ENCODE results near the gene LRSAM1.
A peak's percentile ranks its signal among the peaks of the same experiment; 100 is the strongest.

Gene LRSAM1

GRCh38 chr9:127450830-127451607 lies at the start of gene LRSAM1, which contains the start of gene RPL12:
Gene LRSAM1, plus strand, starts transcription at chr9:127451510. Its CDS starts 3,018 bp downstream, at chr9:127454528.
Gene RPL12, minus strand, starts transcription at chr9:127451406. Its CDS starts 89 bp downstream, at chr9:127451317.
- peak; percentile 99 for DNase-seq (ENCODE audit: low spot score)

- DNase-seq (ENCODE audit: low spot score): no peak
Measured at GRCh38 chr9:127402401-127403090, 48.8 kb upstream of the LRSAM1 start.

- no peak for DNase-seq (ENCODE audit: low spot score)
Measured at GRCh38 chr9:127403507-127404192, 47.7 kb upstream of the LRSAM1 start.

- DNase-seq (ENCODE audit: low spot score): no peak
Measured at GRCh38 chr9:127404631-127405030, 46.7 kb upstream of the LRSAM1 start.

- no peak for DNase-seq (ENCODE audit: low spot score)
Measured at GRCh38 chr9:127405344-127406125, 45.8 kb upstream of the LRSAM1 start.

- no peak for DNase-seq (ENCODE audit: low spot score)
Measured at GRCh38 chr9:127406799-127407491, 44.4 kb upstream of the LRSAM1 start.

- no peak for DNase-seq (ENCODE audit: low spot score)
Measured at GRCh38 chr9:127407492-127407843, 43.8 kb upstream of the LRSAM1 start.

- DNase-seq (ENCODE audit: low spot score): no peak
Measured at GRCh38 chr9:127411122-127411521, 40.2 kb upstream of the LRSAM1 start.

- DNase-seq (ENCODE audit: low spot score): no peak
Measured at GRCh38 chr9:127415141-127415540, 36.2 kb upstream of the LRSAM1 start.

- DNase-seq (ENCODE audit: low spot score): no peak
Measured at GRCh38 chr9:127415657-127416056, 35.7 kb upstream of the LRSAM1 start.

GRCh38 chr9:127417131-127418036 lies 33.9 kb upstream of the LRSAM1 start:
- DNase-seq (ENCODE audit: low spot score): no peak

- peak; percentile 65 for DNase-seq (ENCODE audit: low spot score)
Measured at GRCh38 chr9:127418037-127418471, 33.3 kb upstream of the LRSAM1 start.

GRCh38 chr9:127419348-127419747 lies 32.0 kb upstream of the LRSAM1 start:
- no peak for DNase-seq (ENCODE audit: low spot score)

GRCh38 chr9:127421057-127421456 lies 30.3 kb upstream of the LRSAM1 start:
- DNase-seq (ENCODE audit: low spot score): no peak

GRCh38 chr9:127422133-127422782 lies 29.1 kb upstream of the LRSAM1 start:
- DNase-seq (ENCODE audit: low spot score): no peak

- DNase-seq (ENCODE audit: low spot score): no peak
Measured at GRCh38 chr9:127422787-127423186, 28.5 kb upstream of the LRSAM1 start.

- peak; percentile 39 for DNase-seq (ENCODE audit: low spot score)
Measured at GRCh38 chr9:127423476-127423933, 27.8 kb upstream of the LRSAM1 start.

GRCh38 chr9:127423934-127424675 lies 27.2 kb upstream of the LRSAM1 start, which contains the start of gene ZNF79:
Gene ZNF79, plus strand, starts transcription at chr9:127424382. Its CDS starts 406 bp downstream, at chr9:127424788.
- peak; percentile 98 for DNase-seq (ENCODE audit: low spot score)

- DNase-seq (ENCODE audit: low spot score): peak; percentile 66
Measured at GRCh38 chr9:127424676-127424999, 26.7 kb upstream of the LRSAM1 start.

Data from RKO (cell line).